Panc1 (cell line): ENCODE measurements around the gene RXFP4. TPM values are rescaled to one million over a fixed set of nuclear protein-coding genes. Genes with fewer than 3 reads are reported as not detected.

ENCODE experiments used
- ATAC-seq: fragments of 200-7000 bp; cut with Tn5 transposase; 2 replicates; pipeline ENCODE4 v1.9.1; 2020; ENCODE audit warnings: mild to moderate bottlenecking, moderate library complexity
- BruUV-seq: library from RNA; stranded (reverse); fragments of 400-500 nt; replicated peaks from 2 replicates; lab custom pipeline; 2021; lab: Mats Ljungman, UMichigan
- CTCF ChIA-PET: fragments of 300-600 bp; sonication (Branson Sonifier 250); formaldehyde crosslinking; loops from one replicate; lab custom pipeline; 2022; ENCODE audit warnings: antibody characterized with exemption; lab: Charles Lee
- POLR2A ChIA-PET: fragments of 300-600 bp; sonication (Branson Sonifier 250); formaldehyde crosslinking; loops from one replicate; lab custom pipeline; 2022; ENCODE audit warnings: antibody characterized with exemption; lab: Charles Lee
- DNase-seq: peaks from one replicate; pipeline ENCODE4 v3.0.0-alpha.2; 2010; ENCODE audit warnings: low read depth, low spot score
- H3K27ac ChIP-seq: 2 replicates; pipeline ENCODE4 v1.5.1; 2011; ENCODE audit warnings: mild to moderate bottlenecking, low read length, inconsistent platforms
- H3K27me3 ChIP-seq: fragments of 200-500 bp; sonication (Bioruptor generic); 2 replicates; pipeline ENCODE4 v1.6.0; 2014; ENCODE audit warnings: low read length, inconsistent platforms; ENCODE audit not compliant: control insufficient read depth, insufficient read depth
- H3K36me3 ChIP-seq: fragments of 200-500 bp; sonication (Bioruptor generic); 2 replicates; pipeline ENCODE4 v1.5.1; 2014; ENCODE audit warnings: inconsistent platforms, mild to moderate bottlenecking, low read length, moderate library complexity; ENCODE audit not compliant: control insufficient read depth, insufficient read depth
- H3K4me1 ChIP-seq: 2 replicates; pipeline ENCODE4 v1.5.1; 2011; ENCODE audit warnings: inconsistent platforms, mild to moderate bottlenecking, low read length, moderate library complexity; ENCODE audit not compliant: control insufficient read depth, insufficient read depth
- H3K4me3 ChIP-seq, 2 experiments: 2 replicates each; pipeline ENCODE4 v1.5.1; 2011 to 2012; ENCODE audit warnings: low read depth in 2 of 2, low read length in 2 of 2, mild to moderate bottlenecking in 2 of 2, inconsistent platforms in 1 of 2, moderate library complexity in 1 of 2
- H3K9me3 ChIP-seq: fragments of 200-500 bp; sonication (Bioruptor generic); 2 replicates; pipeline ENCODE4 v1.5.1; 2014; ENCODE audit warnings: low read depth, mild to moderate bottlenecking, inconsistent platforms, low read length, moderate library complexity; ENCODE audit not compliant: control insufficient read depth, insufficient read depth
- POLR2AphosphoS5 ChIP-seq: IDR thresholded peaks from 2 replicates; pipeline ENCODE4 v1.6.1; 2012; ENCODE audit warnings: mild to moderate bottlenecking, low read depth, low read length, moderate library complexity
- SIN3A ChIP-seq: IDR thresholded peaks from 2 replicates; pipeline ENCODE4 v1.6.1; 2012; ENCODE audit warnings: low read depth, mild to moderate bottlenecking, low read length, moderate library complexity, borderline replicate concordance; ENCODE audit not compliant: insufficient read depth
- in situ Hi-C: cut with HindIII; loops from 2 replicates; pipeline ENCODE4 v1.10.0; 2016; ENCODE audit warnings: low sequenced_read_pairs, low pct_unique_long_range_greater_than_20kb
- intact Hi-C: fragments of 100-400 bp; cut with micrococcal nuclease; formaldehyde crosslinking; loops from one replicate; pipeline ENCODE4 v1.10.0; 2022; ENCODE audit not compliant: unreplicated experiment
- total RNA-seq: library from RNA; stranded (reverse); gene quantifications from one replicate; pipeline ENCODE4 v1.2.1, GENCODE V29; 2021; ENCODE audit not compliant: unreplicated experiment
- TF ChIP-seq, protein P1 (sequence below): fragments of 450-650 bp; IDR thresholded peaks from 2 replicates; pipeline ENCODE4 v1.5.1; 2017; ENCODE audit warnings: mild to moderate bottlenecking
- TF ChIP-seq, protein P2 (sequence below), 2 experiments: IDR thresholded peaks; 2 replicates each; pipeline ENCODE4 v1.6.1; 2011 to 2012; ENCODE audit warnings: low read depth in 2 of 2, control low read depth in 1 of 2, low read length in 1 of 2, mild to moderate bottlenecking in 1 of 2, moderate library complexity in 1 of 2; ENCODE audit not compliant: insufficient read depth in 1 of 2

The RXFP4 gene
- total RNA-seq, 1 experiment from 2014 or later = 8.0 TPM

DNA sequence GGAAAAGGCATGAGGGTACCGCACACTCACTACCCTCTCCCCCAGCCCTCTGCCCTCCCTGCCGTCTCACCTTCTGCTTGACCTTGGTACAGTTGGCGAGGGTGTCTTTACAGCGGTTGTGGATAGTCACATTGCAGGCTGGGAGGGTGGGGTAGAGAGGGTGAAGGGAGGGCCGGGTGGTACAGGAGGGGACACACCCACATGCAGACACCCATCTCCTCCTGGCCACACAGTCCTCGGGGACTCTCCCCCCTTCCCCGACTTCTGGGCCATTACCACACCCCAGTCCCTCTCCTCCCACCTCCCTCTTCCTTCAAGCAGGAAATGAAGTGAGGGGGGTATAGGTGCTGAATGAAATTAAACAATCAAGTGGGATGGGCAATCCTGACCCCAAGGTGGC lies 25.3 kb downstream of the RXFP4 start:
- ChIA-PET POLR2A (no interaction called here), CTCF (interaction anchor here (0.8 to 1.6 kb wide), 4 partner anchors 11 to 97 kb away, joined by 3 to 4 read pairs (median 3); no protein-coding TSS in a partner anchor)
- peaks cover 5% of the 10 kb centered on the region for H3K36me3 ChIP-seq
- no peak overlapping the region for H3K4me3 ChIP-seq
- DNase-seq (no peak), ATAC-seq (no peak)
- no TSS peak for BruUV-seq
- in situ Hi-C loops = no loop called here
- H3K9me3 ChIP-seq = no peaks in the 10 kb centered on the region
- H3K4me1 ChIP-seq = peaks cover 55% of the 10 kb centered on the region
- no peaks in the 10 kb centered on the region for H3K27me3 ChIP-seq
- TF ChIP-seq, protein P1, sequence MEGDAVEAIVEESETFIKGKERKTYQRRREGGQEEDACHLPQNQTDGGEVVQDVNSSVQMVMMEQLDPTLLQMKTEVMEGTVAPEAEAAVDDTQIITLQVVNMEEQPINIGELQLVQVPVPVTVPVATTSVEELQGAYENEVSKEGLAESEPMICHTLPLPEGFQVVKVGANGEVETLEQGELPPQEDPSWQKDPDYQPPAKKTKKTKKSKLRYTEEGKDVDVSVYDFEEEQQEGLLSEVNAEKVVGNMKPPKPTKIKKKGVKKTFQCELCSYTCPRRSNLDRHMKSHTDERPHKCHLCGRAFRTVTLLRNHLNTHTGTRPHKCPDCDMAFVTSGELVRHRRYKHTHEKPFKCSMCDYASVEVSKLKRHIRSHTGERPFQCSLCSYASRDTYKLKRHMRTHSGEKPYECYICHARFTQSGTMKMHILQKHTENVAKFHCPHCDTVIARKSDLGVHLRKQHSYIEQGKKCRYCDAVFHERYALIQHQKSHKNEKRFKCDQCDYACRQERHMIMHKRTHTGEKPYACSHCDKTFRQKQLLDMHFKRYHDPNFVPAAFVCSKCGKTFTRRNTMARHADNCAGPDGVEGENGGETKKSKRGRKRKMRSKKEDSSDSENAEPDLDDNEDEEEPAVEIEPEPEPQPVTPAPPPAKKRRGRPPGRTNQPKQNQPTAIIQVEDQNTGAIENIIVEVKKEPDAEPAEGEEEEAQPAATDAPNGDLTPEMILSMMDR = no peak
- H3K27ac ChIP-seq = no peak overlapping the region
- intact Hi-C loops = no loop called here

GRCh38 chr1:155967341-155968050 lies 26.1 kb downstream of the RXFP4 start:
- no peaks in the 10 kb centered on the region for H3K9me3 ChIP-seq
- H3K4me1 ChIP-seq = peaks cover 54% of the 10 kb centered on the region
- BruUV-seq = no TSS peak
- ATAC-seq (no peak), DNase-seq (no peak)
- POLR2A ChIA-PET = interaction anchor here (0.7 kb wide), 1 partner anchor 370 kb away, joined by 9 read pairs; no protein-coding TSS in a partner anchor
- no peaks in the 10 kb centered on the region for H3K27me3 ChIP-seq
- CTCF ChIA-PET = interaction anchor here (1.6 kb wide), 1 partner anchor 23 kb away, joined by 3 read pairs; no protein-coding TSS in a partner anchor
- H3K36me3 ChIP-seq = peaks cover 5% of the 10 kb centered on the region
- intact Hi-C loops (no loop called here), in situ Hi-C loops (no loop called here)
- no peak overlapping the region for H3K4me3 ChIP-seq
- peak overlapping the region; percentile 34; the same call in 1 of the 2 replicates for H3K27ac ChIP-seq
- TF ChIP-seq POLR2AphosphoS5 = no peak
- no peak for TF ChIP-seq SIN3A
- TF ChIP-seq, protein P1 = no peak
- TF ChIP-seq, protein P2, sequence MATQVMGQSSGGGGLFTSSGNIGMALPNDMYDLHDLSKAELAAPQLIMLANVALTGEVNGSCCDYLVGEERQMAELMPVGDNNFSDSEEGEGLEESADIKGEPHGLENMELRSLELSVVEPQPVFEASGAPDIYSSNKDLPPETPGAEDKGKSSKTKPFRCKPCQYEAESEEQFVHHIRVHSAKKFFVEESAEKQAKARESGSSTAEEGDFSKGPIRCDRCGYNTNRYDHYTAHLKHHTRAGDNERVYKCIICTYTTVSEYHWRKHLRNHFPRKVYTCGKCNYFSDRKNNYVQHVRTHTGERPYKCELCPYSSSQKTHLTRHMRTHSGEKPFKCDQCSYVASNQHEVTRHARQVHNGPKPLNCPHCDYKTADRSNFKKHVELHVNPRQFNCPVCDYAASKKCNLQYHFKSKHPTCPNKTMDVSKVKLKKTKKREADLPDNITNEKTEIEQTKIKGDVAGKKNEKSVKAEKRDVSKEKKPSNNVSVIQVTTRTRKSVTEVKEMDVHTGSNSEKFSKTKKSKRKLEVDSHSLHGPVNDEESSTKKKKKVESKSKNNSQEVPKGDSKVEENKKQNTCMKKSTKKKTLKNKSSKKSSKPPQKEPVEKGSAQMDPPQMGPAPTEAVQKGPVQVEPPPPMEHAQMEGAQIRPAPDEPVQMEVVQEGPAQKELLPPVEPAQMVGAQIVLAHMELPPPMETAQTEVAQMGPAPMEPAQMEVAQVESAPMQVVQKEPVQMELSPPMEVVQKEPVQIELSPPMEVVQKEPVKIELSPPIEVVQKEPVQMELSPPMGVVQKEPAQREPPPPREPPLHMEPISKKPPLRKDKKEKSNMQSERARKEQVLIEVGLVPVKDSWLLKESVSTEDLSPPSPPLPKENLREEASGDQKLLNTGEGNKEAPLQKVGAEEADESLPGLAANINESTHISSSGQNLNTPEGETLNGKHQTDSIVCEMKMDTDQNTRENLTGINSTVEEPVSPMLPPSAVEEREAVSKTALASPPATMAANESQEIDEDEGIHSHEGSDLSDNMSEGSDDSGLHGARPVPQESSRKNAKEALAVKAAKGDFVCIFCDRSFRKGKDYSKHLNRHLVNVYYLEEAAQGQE (IDR thresholded peaks at IDR 0.05; ENCODE audit: insufficient read depth in 1 of 2, low read depth in 2 of 2, low read length in 1 of 2) = no peak
